Measurements from ENCODE around the gene ACSS1.

ACSS1 gene

GRCh38 chr20:25050501-25051350 lies 7.2 kb downstream of the ACSS1 start:
- Mint-ChIP-seq H3K27ac (no peak overlapping the region), H3K36me3 (ENCODE audit: low read depth) (peaks cover 19% of the 10 kb centered on the region), H3K4me3 (no peak overlapping the region), H3K27me3 (ENCODE audit: low read depth) (no peaks in the 10 kb centered on the region), H3K4me1 (ENCODE audit: low read depth) (peaks cover 28% of the 10 kb centered on the region), H3K9me3 (no peaks in the 10 kb centered on the region)
- no peak for DNase-seq (ENCODE audit: low spot score)

GRCh38 chr20:25050082-25050481 lies 7.9 kb downstream of the ACSS1 start:
- Mint-ChIP-seq H3K27ac (no peak overlapping the region), H3K4me3 (no peak overlapping the region), H3K9me3 (no peaks in the 10 kb centered on the region), H3K36me3 (ENCODE audit: low read depth) (peaks cover 16% of the 10 kb centered on the region), H3K27me3 (ENCODE audit: low read depth) (no peaks in the 10 kb centered on the region), H3K4me1 (ENCODE audit: low read depth) (peaks cover 22% of the 10 kb centered on the region)
- no peak for DNase-seq (ENCODE audit: low spot score)

GRCh38 chr20:25049261-25050060 lies 8.5 kb downstream of the ACSS1 start:
- H3K9me3 Mint-ChIP-seq: no peaks in the 10 kb centered on the region
- peaks cover 10% of the 10 kb centered on the region for H3K36me3 Mint-ChIP-seq (ENCODE audit: low read depth)
- DNase-seq (ENCODE audit: low spot score): no peak
- H3K4me3 Mint-ChIP-seq: no peak overlapping the region
- H3K27ac Mint-ChIP-seq: no peak overlapping the region
- H3K27me3 Mint-ChIP-seq (ENCODE audit: low read depth): no peaks in the 10 kb centered on the region
- peaks cover 15% of the 10 kb centered on the region for H3K4me1 Mint-ChIP-seq (ENCODE audit: low read depth)

DNA sequence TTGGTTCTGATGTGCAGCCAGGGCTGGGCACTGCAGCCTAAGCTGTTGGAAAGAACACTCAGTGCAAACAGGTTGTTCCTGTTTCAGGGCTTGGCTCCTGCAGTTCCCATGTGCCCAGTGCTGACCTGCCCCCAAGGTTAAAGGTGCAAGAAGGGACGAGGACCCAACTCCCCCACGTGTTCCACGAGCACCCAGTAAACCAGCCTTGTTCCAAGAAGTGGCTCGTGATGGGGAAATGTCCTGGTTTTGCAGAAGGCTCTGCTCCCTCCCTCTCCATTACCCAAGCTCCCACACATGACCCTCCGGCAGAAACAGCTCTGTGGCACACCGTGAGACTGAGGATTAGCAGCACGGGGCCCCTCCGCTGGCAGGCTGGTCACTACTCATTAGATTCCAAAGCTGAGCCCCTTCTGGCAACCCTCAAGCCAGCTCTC lies 9.4 kb downstream of the ACSS1 start:
- Mint-ChIP-seq H3K4me1 (ENCODE audit: low read depth) (peaks cover 7% of the 10 kb centered on the region), H3K9me3 (no peaks in the 10 kb centered on the region), H3K27me3 (ENCODE audit: low read depth) (no peaks in the 10 kb centered on the region), H3K36me3 (ENCODE audit: low read depth) (peaks cover 5% of the 10 kb centered on the region), H3K4me3 (no peak overlapping the region), H3K27ac (no peak overlapping the region)
- DNase-seq (ENCODE audit: low spot score): no peak

- no peaks in the 10 kb centered on the region for H3K9me3 Mint-ChIP-seq
- no peaks in the 10 kb centered on the region for H3K27me3 Mint-ChIP-seq (ENCODE audit: low read depth)
- no peak overlapping the region for H3K4me3 Mint-ChIP-seq
- no peak overlapping the region for H3K27ac Mint-ChIP-seq
- peaks cover 8% of the 10 kb centered on the region for H3K4me1 Mint-ChIP-seq (ENCODE audit: low read depth)
- DNase-seq (ENCODE audit: low spot score): no peak
- H3K36me3 Mint-ChIP-seq (ENCODE audit: low read depth): peaks cover 7% of the 10 kb centered on the region
These were observed 10.2 kb downstream of the ACSS1 start for GRCh38 chr20:25047766-25048165.

- H3K36me3 Mint-ChIP-seq (ENCODE audit: low read depth): peaks cover 7% of the 10 kb centered on the region
- no peak for DNase-seq (ENCODE audit: low spot score)
- H3K4me1 Mint-ChIP-seq (ENCODE audit: low read depth): peaks cover 13% of the 10 kb centered on the region
- no peak overlapping the region for H3K27ac Mint-ChIP-seq
- H3K9me3 Mint-ChIP-seq: no peaks in the 10 kb centered on the region
- H3K4me3 Mint-ChIP-seq: no peak overlapping the region
- no peaks in the 10 kb centered on the region for H3K27me3 Mint-ChIP-seq (ENCODE audit: low read depth)
These were observed 10.9 kb downstream of the ACSS1 start for GRCh38 chr20:25046736-25047666.

DNA sequence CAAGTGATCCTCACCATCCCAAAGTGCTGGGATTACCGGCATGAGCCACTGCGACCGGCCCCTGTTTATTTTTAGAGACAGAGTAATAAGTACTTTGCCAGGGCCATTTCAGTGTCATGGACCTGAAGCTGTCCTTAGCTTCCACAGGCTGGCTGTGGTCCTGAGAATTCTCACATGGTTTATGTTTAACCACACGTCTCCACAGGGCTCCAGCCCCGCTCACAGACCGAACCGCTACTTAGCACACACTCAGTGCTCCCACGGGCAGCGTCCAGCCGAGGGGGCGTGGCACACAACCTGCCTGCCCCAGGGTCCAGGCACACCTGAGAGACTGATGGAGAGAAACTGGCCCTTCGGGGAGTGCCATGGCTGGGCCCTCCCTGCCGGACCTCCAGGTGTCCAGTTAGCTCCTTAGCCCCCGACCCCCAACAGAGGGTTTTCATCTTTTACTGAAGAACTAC lies 11.7 kb downstream of the ACSS1 start:
- H3K27me3 Mint-ChIP-seq (ENCODE audit: low read depth): no peaks in the 10 kb centered on the region
- H3K4me1 Mint-ChIP-seq (ENCODE audit: low read depth): peaks cover 13% of the 10 kb centered on the region
- H3K36me3 Mint-ChIP-seq (ENCODE audit: low read depth): peaks cover 7% of the 10 kb centered on the region
- DNase-seq (ENCODE audit: low spot score): no peak
- no peak overlapping the region for H3K4me3 Mint-ChIP-seq
- H3K27ac Mint-ChIP-seq: no peak overlapping the region
- H3K9me3 Mint-ChIP-seq: no peaks in the 10 kb centered on the region

- Mint-ChIP-seq H3K27ac (no peak overlapping the region), H3K36me3 (ENCODE audit: low read depth) (peaks cover 7% of the 10 kb centered on the region), H3K9me3 (no peaks in the 10 kb centered on the region), H3K4me3 (no peak overlapping the region), H3K27me3 (ENCODE audit: low read depth) (no peaks in the 10 kb centered on the region), H3K4me1 (ENCODE audit: low read depth) (peaks cover 11% of the 10 kb centered on the region)
- no peak for DNase-seq (ENCODE audit: low spot score)
These were observed 12.6 kb downstream of the ACSS1 start for GRCh38 chr20:25045343-25045712.

DNA sequence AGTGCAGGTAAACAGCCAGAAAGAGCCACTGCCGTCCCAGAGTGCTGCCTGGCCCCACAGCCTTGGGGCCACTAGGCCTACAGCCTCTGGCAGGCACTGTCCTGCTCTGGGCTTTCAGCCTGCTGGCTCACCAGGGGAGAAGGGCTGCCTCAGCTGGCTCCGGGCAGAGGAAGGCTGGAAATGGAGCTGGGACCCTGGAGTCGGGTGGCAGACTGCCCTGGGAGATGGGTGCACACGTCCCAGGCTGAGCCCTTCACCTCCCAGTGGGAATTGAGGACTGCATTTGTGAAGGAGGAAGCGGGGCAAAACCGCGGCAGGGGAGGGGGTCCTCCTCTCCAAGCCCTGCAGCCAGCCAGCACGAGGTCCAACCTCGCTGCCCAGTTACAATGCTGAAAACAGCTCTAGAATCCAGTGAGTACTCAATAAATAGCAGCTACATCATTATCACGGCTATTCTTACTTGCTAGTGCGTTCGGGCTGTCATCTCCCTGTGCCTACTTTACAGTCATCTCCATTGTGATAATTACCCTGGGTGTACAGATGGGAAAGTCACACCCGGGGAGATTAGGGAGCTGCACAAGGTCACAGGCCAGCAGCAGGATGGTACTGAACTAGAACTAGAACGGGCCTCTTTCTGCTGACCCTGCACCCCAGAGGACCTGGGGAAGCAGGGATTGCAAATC lies 13.1 kb downstream of the ACSS1 start:
- Mint-ChIP-seq H3K4me1 (ENCODE audit: low read depth) (peaks cover 11% of the 10 kb centered on the region), H3K4me3 (no peak overlapping the region), H3K36me3 (ENCODE audit: low read depth) (peaks cover 7% of the 10 kb centered on the region), H3K27me3 (ENCODE audit: low read depth) (no peaks in the 10 kb centered on the region), H3K9me3 (no peaks in the 10 kb centered on the region), H3K27ac (no peak overlapping the region)
- DNase-seq (ENCODE audit: low spot score): no peak

GRCh38 chr20:25044261-25044560 lies 13.7 kb downstream of the ACSS1 start:
- Mint-ChIP-seq H3K27me3 (ENCODE audit: low read depth) (no peaks in the 10 kb centered on the region), H3K4me1 (ENCODE audit: low read depth) (peaks cover 11% of the 10 kb centered on the region), H3K9me3 (no peaks in the 10 kb centered on the region), H3K4me3 (no peak overlapping the region), H3K36me3 (ENCODE audit: low read depth) (peaks cover 7% of the 10 kb centered on the region), H3K27ac (peak overlapping the region; percentile 55)
- no peak for DNase-seq (ENCODE audit: low spot score)

DNA sequence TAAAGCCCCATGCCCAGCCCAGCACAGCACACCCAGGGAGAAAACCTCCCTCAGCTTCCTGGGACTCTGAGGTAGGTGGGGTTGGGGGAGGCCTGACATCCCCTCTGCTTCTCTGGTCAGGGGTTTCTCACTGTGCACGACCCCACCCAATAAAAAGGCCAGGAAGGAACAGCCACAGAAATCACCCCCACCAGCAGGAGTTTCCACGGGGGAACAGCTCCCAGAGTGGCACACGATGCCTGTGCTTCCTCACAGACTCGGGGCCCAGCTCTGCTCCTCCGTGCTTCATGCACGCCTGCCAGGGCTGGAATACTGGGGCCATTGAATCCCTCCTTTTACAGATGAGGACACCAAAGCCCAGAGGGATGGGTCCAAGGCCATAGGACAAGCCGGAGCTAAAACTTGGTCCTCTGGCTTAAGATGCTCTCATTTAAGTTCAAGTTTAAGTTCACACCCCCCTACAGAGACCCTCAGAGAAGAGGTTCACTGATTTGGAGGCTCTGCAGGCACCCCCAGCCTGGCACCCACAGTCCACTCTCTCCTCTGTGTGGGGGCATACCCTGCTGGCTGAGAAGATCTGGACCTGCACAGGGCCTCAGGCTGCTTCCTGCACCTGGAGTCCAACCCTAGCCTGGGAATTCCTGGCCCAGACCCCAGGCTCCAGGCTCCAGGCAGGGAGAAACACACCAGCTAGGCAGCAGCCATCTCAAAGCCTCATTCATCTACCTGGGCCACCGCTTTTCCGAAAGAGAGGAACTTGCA lies 14.3 kb downstream of the ACSS1 start:
- H3K36me3 Mint-ChIP-seq (ENCODE audit: low read depth): peaks cover 7% of the 10 kb centered on the region
- no peaks in the 10 kb centered on the region for H3K27me3 Mint-ChIP-seq (ENCODE audit: low read depth)
- no peak for DNase-seq (ENCODE audit: low spot score)
- no peak overlapping the region for H3K4me3 Mint-ChIP-seq
- H3K27ac Mint-ChIP-seq: peak overlapping the region; percentile 55
- H3K9me3 Mint-ChIP-seq: no peaks in the 10 kb centered on the region
- peaks cover 9% of the 10 kb centered on the region for H3K4me1 Mint-ChIP-seq (ENCODE audit: low read depth)

GRCh38 chr20:25042531-25043498 lies 15.1 kb downstream of the ACSS1 start:
- peak overlapping the region; percentile 73 for H3K4me3 Mint-ChIP-seq
- H3K27ac Mint-ChIP-seq: peak overlapping the region; percentile 96
- no peak for DNase-seq (ENCODE audit: low spot score)
- peaks cover 14% of the 10 kb centered on the region for H3K4me1 Mint-ChIP-seq (ENCODE audit: low read depth)
- H3K36me3 Mint-ChIP-seq (ENCODE audit: low read depth): peaks cover 7% of the 10 kb centered on the region
- H3K27me3 Mint-ChIP-seq (ENCODE audit: low read depth): no peaks in the 10 kb centered on the region
- no peaks in the 10 kb centered on the region for H3K9me3 Mint-ChIP-seq
